Germinal center (tissue), 1 donor: ENCODE data around the gene ATAT1.

ENCODE experiments used
- DNase-seq: peaks from one replicate; pipeline ENCODE4 v3.0.0; 2012; ENCODE audit warnings: mixed read lengths, low spot score

ATAT1 gene

GRCh38 chr6:30626484-30627366 lies at the start of gene ATAT1:
TSS of gene ATAT1 (plus strand) at chr6:30626874.
- peak; percentile 91 for DNase-seq

GRCh38 chr6:30578051-30578450 lies 48.6 kb upstream of the ATAT1 start:
- DNase-seq = no peak

GRCh38 chr6:30583921-30584320 lies 42.8 kb upstream of the ATAT1 start:
- DNase-seq = no peak

GRCh38 chr6:30589754-30590358 lies 36.8 kb upstream of the ATAT1 start:
- DNase-seq = no peak

- DNase-seq = no peak
Observed at GRCh38 chr6:30590509-30590908, 36.2 kb upstream of the ATAT1 start.

DNA sequence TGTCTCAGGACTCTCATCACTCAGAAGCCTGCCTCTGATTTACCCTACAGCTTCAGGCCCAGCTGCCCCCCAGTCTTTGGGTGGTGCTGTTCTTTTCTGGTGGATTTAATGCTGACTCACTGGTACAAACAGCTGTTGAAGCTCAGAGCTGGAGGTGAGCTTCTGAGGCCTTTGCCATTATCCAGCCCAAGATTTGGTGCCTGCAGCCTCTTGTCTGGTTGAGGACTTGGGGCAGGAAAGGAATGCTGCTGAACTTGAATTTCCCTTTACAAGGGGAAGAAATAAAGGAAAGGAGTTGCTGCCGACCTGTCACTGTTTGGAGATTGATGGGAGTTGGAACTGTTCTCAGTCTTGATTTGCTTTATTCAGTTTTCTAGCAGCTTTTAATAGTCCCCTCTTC lies 35.7 kb upstream of the ATAT1 start:
- DNase-seq = no peak

DNA sequence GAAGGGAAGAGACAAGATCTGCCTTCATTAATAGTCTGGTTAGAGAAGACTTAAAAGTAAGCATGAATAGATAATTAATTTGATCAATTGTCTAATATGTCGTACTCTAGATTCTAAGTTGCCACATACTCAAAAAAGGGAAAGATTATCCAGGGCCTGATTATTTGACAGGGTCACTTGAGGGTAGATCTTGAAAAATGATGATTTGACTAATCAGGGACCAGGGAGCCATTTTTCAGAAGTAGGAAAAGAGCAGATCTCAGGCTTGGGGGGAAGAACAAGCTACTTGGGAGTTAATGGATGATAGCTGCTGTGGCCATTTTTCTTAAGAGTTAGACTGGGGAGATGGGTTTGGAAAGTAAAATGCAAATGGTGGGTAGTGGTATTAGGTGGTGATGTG lies 34.4 kb upstream of the ATAT1 start:
- no peak for DNase-seq

DNA sequence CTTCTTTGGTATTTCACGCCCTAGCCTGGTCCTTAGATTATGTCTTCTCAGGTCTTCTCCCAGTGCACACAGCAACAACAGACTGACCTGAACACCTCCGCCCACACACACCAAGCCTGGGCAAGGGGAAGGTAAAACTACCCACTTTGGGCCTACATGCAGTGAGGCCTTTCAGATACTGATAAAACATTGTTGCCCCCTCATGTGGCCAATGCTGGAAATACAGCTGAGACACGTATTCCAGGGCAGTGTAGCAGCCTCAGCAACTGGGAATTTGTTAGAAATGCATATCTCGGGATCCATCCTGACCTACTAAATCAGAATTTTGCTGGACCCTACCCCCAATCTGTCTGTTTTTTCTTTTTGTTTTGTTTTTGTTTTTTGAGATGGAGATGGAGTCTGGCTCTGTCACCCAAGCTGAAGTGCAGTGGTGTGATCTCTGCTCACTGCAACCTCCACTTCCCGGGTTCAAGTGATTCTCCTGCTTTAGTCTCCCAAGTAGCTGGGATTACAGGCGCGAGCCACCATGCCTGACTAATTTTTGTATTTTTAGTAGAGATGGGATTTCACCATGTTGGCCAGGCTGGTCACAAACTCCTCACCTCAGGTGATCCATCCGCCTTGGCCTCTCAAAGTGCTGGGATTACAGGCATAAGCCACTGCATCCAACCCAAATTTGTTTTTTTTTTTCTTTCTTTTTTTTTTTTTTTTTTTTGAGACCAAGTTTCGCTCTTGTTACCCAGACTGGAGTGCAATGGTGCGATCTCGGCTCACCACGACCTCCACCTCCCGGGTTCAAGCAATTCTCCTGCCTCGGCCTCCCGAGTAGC lies 29.1 kb upstream of the ATAT1 start:
- DNase-seq = peak; percentile 81

DNA sequence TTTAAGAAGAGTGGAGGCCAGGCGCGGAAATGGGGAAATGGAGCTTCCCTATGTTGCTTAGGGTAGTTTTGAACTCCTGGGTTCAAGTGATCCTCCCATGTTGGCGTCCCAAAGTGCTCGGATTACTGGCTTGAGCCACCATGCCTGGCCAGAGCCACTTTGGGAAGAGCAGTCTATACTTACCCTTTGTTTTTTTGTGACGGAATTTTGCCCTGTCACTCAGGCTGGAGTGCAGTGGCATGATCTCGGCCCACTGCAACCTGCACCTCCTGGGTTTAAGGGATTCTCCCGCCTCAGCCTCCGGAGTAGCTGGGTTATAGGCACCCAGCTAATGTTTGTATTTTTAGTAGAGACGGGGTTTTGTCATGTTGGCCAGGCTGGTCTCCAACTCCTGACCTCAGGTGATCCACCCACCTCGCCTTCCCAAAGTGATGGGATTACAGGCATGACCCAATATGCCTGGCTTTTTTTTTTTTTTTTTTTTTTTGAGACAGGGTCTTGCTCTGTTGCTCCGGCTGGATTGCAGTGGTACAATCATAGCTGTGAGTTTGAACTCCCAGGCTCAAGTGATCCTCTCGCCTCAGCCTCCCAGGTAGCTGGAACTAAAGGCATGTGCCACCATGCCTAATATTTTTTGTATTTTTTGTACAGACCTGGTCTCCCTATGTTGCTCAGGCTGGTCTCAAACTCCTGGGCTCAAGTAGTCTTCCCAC lies 27.6 kb upstream of the ATAT1 start:
- DNase-seq = no peak

GRCh38 chr6:30599625-30600324 lies 26.9 kb upstream of the ATAT1 start:
- no peak for DNase-seq

GRCh38 chr6:30600451-30600961 lies 26.2 kb upstream of the ATAT1 start:
- DNase-seq = no peak

DNA sequence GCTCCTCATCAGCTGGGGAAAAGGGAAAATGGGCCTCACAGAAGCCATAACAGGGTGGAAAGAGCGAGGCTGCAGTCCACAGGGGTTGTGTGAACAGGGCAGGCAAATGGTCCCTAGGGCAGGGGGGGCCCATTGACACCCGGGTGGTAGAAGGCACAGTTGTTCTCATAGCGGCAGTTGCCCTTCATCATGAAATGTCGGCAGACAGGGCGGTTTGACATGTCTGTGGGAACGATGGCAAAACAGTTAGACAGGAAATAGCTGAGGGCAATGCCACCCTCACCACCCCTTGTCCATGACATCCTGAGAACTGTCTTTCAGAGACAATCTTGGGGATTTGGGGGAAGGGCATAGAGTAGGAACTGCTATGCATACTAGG lies 25.2 kb upstream of the ATAT1 start:
- no peak for DNase-seq

DNA sequence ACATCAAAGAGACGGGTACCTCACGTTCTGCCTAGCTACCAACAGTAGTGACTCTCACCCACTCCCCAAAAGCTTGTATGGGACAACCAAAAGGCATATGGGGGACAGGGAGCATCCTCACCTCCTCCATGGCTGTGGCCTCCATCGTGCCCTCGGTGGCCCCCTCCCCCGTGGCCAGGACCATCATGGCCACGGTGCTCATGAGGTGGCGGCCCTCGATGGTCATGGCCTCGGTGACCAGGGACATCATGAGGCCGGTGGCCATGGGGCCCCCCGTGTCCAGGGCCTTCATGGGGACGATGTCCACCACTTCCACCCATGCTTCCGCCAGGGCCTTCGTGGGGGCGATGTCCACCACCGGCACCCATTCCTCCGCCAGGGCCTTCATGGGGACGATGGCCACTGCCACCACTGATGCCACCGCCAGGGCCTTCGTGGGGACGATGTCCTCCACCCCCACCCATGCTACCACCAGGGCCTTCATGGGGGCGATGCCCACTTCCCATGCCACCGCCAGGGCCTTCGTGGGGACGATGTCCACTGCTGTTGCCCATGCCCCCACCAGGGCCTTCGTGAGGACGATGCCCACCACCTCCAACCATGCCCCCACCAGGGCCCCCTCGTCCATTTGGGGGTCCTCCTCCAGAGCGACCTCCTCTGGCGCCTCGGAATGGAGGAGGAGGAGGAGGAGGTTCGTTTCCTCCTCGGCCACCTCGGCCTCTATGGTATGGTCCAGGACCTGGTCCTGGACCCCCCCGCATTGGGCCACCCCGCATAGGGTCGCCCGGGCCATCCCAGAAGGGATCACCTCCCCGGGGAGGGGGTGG lies 24.6 kb upstream of the ATAT1 start:
- no peak for DNase-seq

- DNase-seq = no peak
Observed at GRCh38 chr6:30603961-30604360, 22.7 kb upstream of the ATAT1 start.

DNA sequence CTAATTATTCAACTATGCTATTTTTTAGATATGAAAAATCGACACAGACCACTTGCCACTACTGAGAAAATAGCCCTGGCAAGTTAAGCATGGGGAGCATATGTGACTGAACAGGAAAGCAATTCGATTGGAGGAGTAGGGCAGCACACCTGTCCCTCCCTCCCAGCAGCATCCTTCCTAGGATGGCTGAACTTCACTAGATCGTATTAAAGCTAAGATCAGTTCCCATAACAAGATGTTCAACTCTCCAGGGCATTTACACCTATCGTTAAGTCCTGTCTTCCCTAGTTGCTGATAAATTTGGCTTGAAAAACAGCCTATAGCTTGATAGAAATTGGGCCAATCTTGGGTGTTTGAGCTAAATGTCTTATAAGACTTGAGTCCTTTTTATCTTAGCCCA lies 16.6 kb upstream of the ATAT1 start:
- DNase-seq = no peak

GRCh38 chr6:30611150-30611855 lies 15.4 kb upstream of the ATAT1 start:
- DNase-seq = no peak

- DNase-seq = no peak
Observed at GRCh38 chr6:30611856-30612194, 14.8 kb upstream of the ATAT1 start.

DNA sequence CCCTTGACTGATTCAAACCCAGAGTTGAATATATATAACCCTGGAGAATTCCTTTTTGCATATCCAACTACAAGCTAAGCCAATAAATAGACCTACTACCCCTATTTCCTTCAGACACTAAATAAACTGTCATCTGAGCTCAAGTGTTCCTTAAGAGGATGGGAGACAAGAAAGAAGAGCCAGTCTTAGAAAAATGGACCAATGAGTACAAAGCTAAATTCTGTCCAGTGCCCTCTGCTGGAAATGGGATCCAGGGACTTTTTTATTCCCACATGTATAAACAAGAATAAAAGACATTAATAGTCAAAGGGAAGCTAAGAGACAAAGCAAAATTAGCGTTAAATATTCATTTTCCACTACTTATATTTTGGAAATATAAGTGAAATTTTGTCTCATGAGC lies 14.5 kb upstream of the ATAT1 start:
- DNase-seq = no peak

- DNase-seq = no peak
Observed at GRCh38 chr6:30612687-30613248, 13.9 kb upstream of the ATAT1 start.
